ENCODE results near the gene F8A3.

DNA sequence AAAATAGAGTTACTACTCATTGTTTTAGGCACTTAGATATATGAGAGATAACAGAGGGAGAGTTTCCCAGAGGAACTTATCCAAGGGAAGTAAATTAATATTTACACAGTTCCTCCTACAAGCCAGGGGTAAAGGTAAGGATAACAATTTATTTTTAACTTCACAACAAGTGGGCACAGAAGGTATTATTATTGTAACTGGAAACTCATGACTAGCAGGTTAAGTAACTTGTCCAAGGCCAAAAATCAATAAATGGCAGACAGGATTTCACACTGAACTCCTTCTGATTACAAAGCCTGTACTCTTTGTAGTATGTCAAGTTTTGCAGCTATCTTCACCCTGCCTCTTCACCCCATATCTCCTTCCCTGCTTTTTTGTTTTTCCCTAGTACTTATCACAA is 46.9 kb upstream of the F8A3 start:
- TF ChIP-seq EZH2 (IDR thresholded peaks at IDR 0.05; ENCODE audit: insufficient read depth, poor library complexity, severe bottlenecking), result no peak
- TF ChIP-seq EZH2phosphoT487 (IDR thresholded peaks at IDR 0.05; ENCODE audit: insufficient read depth, low read depth), result no peak

Measured in GM23248 (cell line).